B cell (primary cell): Measurements from ENCODE around the gene PGM1. TPM values are rescaled to one million over a fixed set of nuclear protein-coding genes. Genes with fewer than 3 reads are reported as not detected.

Experiments
- ATAC-seq: fragments of 200-7000 bp; cut with Tn5 transposase; one replicate; pipeline ENCODE4 v1.10.0; 2021; ENCODE audit warnings: low read depth, mild to moderate bottlenecking, moderate number of reproducible peaks, moderate library complexity
- CTCF ChIA-PET: fragments of 350-600 bp; sonication (Branson Sonifier 250); formaldehyde crosslinking; loops from one replicate; lab custom pipeline; 2021; ENCODE audit warnings: antibody characterized with exemption, inconsistent platforms; lab: Charles Lee
- POLR2A ChIA-PET: fragments of 350-600 bp; sonication (Branson Sonifier 250); formaldehyde crosslinking; loops from one replicate; lab custom pipeline; 2021; ENCODE audit warnings: antibody characterized with exemption; lab: Charles Lee
- DNase-seq: peaks from one replicate; pipeline ENCODE4 v3.0.0; 2013
- H2AFZ ChIP-seq: 2 replicates; pipeline ENCODE4 v1.6.1; 2012; ENCODE audit warnings: mild to moderate bottlenecking, low read depth, low read length; ENCODE audit not compliant: insufficient read depth, poor library complexity, severe bottlenecking
- H3K27ac ChIP-seq, 2 donors: 1 replicate in 1 of 2; 2 replicates in 1 of 2; pipeline ENCODE4 v1.5.1; 2012 to 2013; ENCODE audit warnings: low read length in 2 of 2, mild to moderate bottlenecking in 2 of 2, moderate library complexity in 1 of 2
- H3K27me3 ChIP-seq, 4 experiments: fragments of 200-600 bp in 1 of 4; sonication (generic) in 1 of 4; replicated peaks in 1 of 4; 1 replicate in 2 of 4; 2 replicates in 2 of 4; pipeline versions ENCODE4 v1.6.1 to v1.7.0; 2013 to 2016; ENCODE audit warnings: low read length in 3 of 4, mild to moderate bottlenecking in 2 of 4, mixed read lengths in 1 of 4, moderate library complexity in 1 of 4; ENCODE audit not compliant: insufficient read depth in 4 of 4, control insufficient read depth in 3 of 4; ENCODE audit errors: control extremely low read depth in 1 of 4
- H3K36me3 ChIP-seq, 2 experiments: replicated peaks in 1 of 2; 1 replicate in 1 of 2; 2 replicates in 1 of 2; pipeline versions ENCODE4 v1.6.1 to v1.7.1; 2013; ENCODE audit warnings: low read length in 1 of 2; ENCODE audit not compliant: insufficient read depth in 2 of 2, control insufficient read depth in 1 of 2; ENCODE audit errors: control extremely low read depth in 1 of 2, extremely low read depth in 1 of 2
- H3K4me1 ChIP-seq, 2 donors: fragments of 200-600 bp in 1 of 2; sonication (generic) in 1 of 2; 1 replicate in 1 of 2; 2 replicates in 1 of 2; pipeline versions ENCODE4 v1.5.1 to v1.6.1; 2013 to 2017; ENCODE audit warnings: low read length in 2 of 2; ENCODE audit not compliant: control insufficient read depth in 2 of 2, insufficient read depth in 2 of 2
- H3K4me2 ChIP-seq: replicated peaks from 2 replicates; pipeline ENCODE3; 2012; ENCODE audit warnings: mild to moderate bottlenecking, low read depth, low read length; ENCODE audit not compliant: poor library complexity, severe bottlenecking
- H3K4me3 ChIP-seq, 5 experiments: fragments of 200-600 bp in 1 of 5; sonication (generic) in 1 of 5; 1 replicate in 3 of 5; 2 replicates in 2 of 5; pipeline versions ENCODE4 v1.5.1 to v1.7.0; 2011 to 2016; ENCODE audit warnings: low read length in 4 of 5, mild to moderate bottlenecking in 4 of 5, low read depth in 2 of 5, control low read depth in 1 of 5, moderate library complexity in 1 of 5; ENCODE audit not compliant: insufficient read depth in 1 of 5; ENCODE audit errors: control extremely low read depth in 1 of 5, extremely low read depth in 1 of 5
- H3K79me2 ChIP-seq: fragments of 200-600 bp; sonication (generic); one replicate; pipeline ENCODE4 v1.6.0; 2016; ENCODE audit warnings: low read length; ENCODE audit not compliant: control insufficient read depth, insufficient read depth
- H3K9ac ChIP-seq: fragments of 200-600 bp; sonication (generic); 2 replicates; pipeline ENCODE4 v1.6.1; 2017; ENCODE audit warnings: mild to moderate bottlenecking, low read length, moderate library complexity
- H3K9me3 ChIP-seq, 3 donors: one replicate each; pipeline versions ENCODE4 v1.6.1 to v1.7.1; 2013; ENCODE audit warnings: low read length in 2 of 3; ENCODE audit not compliant: control insufficient read depth in 2 of 3, insufficient read depth in 1 of 3; ENCODE audit errors: control extremely low read depth in 1 of 3
- H4K20me1 ChIP-seq: 2 replicates; pipeline ENCODE4 v1.6.0; 2012; ENCODE audit warnings: mild to moderate bottlenecking, low read length; ENCODE audit not compliant: insufficient read depth, control insufficient read depth, poor library complexity, severe bottlenecking
- H3K27ac Mint-ChIP-seq: one replicate; pipeline ENCODE4 v1.8.0; 2021; ENCODE audit warnings: mixed read lengths
- H3K27me3 Mint-ChIP-seq: one replicate; pipeline ENCODE4 v1.8.0; 2021; ENCODE audit warnings: mixed read lengths
- H3K4me1 Mint-ChIP-seq: one replicate; pipeline ENCODE4 v1.8.0; 2021; ENCODE audit warnings: mixed read lengths
- H3K4me3 Mint-ChIP-seq: one replicate; pipeline ENCODE4 v1.8.0; 2021; ENCODE audit warnings: mixed read lengths
- H3K9me3 Mint-ChIP-seq: one replicate; pipeline ENCODE4 v1.8.0; 2022; ENCODE audit warnings: mixed read lengths; ENCODE audit not compliant: insufficient read depth
- EZH2 ChIP-seq: IDR thresholded peaks from 2 replicates; pipeline ENCODE4 v1.6.1; 2012; ENCODE audit warnings: borderline replicate concordance, low read depth, mild to moderate bottlenecking, moderate library complexity, low read length; ENCODE audit not compliant: insufficient read depth, poor library complexity, severe bottlenecking
- WGBS: methylation state at CpG from one replicate; pipeline ENCODE4 v1.1.5; 2013; ENCODE audit warnings: missing lambda C conversion rate; ENCODE audit not compliant: insufficient coverage; 5-methylcytosine and 5-hydroxymethylcytosine counted together
- intact Hi-C: fragments of 100-400 bp; cut with micrococcal nuclease; formaldehyde crosslinking; loops from one replicate; pipeline ENCODE4 v1.10.0; 2022
- polyA plus RNA-seq: library from polyadenylated mRNA; depleted of rRNA; stranded (reverse); fragments of >200 nt; gene quantifications from 2 replicates; pipeline ENCODE4 v1.2.3, GENCODE V29; 2012
- total RNA-seq, 2 donors: library from RNA; stranded (reverse); fragments of 120-200 nt in 1 of 2; gene quantifications; 1 replicate in 1 of 2; 2 replicates in 1 of 2; pipeline versions ENCODE4 v1.2.3 to v1.2.4, GENCODE V29; 2013 to 2022

The PGM1 gene
- total and polyA plus RNA-seq, 2 donors (not counting 1 experiment from before 2014, with no cell fraction given): 4.2 to 13.2 TPM

- no peak for TF ChIP-seq EZH2
- Histone ChIP-seq H3K27ac (no peak overlapping the region), H3K4me3 (no peak overlapping the region), H3K4me1 (no peaks in the 10 kb centered on the region), H4K20me1 (no peaks in the 10 kb centered on the region), H3K9ac (no peak overlapping the region), H3K79me2 (no peaks in the 10 kb centered on the region), H3K27me3 (peaks cover 0 to 3% (median 0%) of the 10 kb centered on the region in 4 experiments), H3K4me2 (no peak overlapping the region), H3K36me3 (no peaks in the 10 kb centered on the region), H3K9me3 (peaks cover 1 to 5% (median 3%) of the 10 kb centered on the region in 3 donors), H2AFZ (no peak overlapping the region)
- POLR2A ChIA-PET: no interaction called here
- no peak overlapping the region for H3K27ac Mint-ChIP-seq
- DNase-seq (no peak), ATAC-seq (no peak)
- no peaks in the 10 kb centered on the region for H3K4me1 Mint-ChIP-seq
- no peak overlapping the region for H3K4me3 Mint-ChIP-seq
- 100% methylated on average over 1 of the region's 2 CpGs for WGBS
- CTCF ChIA-PET: no interaction called here
- H3K9me3 Mint-ChIP-seq: no peaks in the 10 kb centered on the region
- H3K27me3 Mint-ChIP-seq: peaks cover 7% of the 10 kb centered on the region
- intact Hi-C loops: no loop called here
These were observed 85.9 kb downstream of the PGM1 start for GRCh38 chr1:63679076-63679475.

DNA sequence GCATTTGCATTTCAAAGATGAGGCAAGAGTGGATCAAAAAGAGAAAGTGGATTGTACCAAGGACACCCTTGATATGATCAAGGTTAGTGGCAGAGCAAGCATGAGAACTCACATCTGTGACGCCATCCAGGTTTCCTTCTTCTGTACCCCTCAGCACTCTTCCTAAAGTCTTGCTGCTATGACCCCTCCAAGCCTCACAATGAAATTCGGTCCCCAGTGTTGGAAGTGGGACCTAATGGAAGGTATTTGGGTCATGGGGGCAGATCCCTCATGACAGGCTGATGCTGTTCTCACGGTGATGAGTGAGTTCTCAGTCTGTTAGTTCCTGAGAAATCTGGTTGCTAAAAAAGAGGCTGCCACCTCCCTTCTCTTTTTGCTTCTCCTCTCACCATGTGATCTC, 86.4 kb downstream of the PGM1 start:
- POLR2A ChIA-PET: no interaction called here
- Histone ChIP-seq H3K9me3 (peaks cover 1 to 5% (median 3%) of the 10 kb centered on the region in 3 donors), H3K79me2 (no peaks in the 10 kb centered on the region), H3K4me2 (no peak overlapping the region), H4K20me1 (no peaks in the 10 kb centered on the region), H3K36me3 (no peaks in the 10 kb centered on the region), H3K9ac (no peak overlapping the region), H3K4me1 (no peaks in the 10 kb centered on the region), H2AFZ (no peak overlapping the region), H3K4me3 (no peak overlapping the region), H3K27ac (no peak overlapping the region), H3K27me3 (peaks cover 0 to 3% (median 0%) of the 10 kb centered on the region in 4 experiments)
- Mint-ChIP-seq H3K9me3 (no peaks in the 10 kb centered on the region), H3K4me1 (no peaks in the 10 kb centered on the region), H3K27me3 (peaks cover 7% of the 10 kb centered on the region), H3K27ac (no peak overlapping the region), H3K4me3 (no peak overlapping the region)
- no peak for TF ChIP-seq EZH2
- intact Hi-C loops: no loop called here
- ATAC-seq (no peak), DNase-seq (no peak)
- CTCF ChIA-PET: no interaction called here
- 100% methylated on average over 2 of the region's 3 CpGs for WGBS
